Stimulated activated naive CD8-positive, alpha-beta T cell treated with anti-CD3 and anti-CD28 coated beads, Interleukin-15, Interleukin-2, amounts not matched to agents 100 ng/mL and 50 ng/mL, for 24 hours (primary cell): ENCODE measurements around the gene ARHGAP15.

Experiments
- H3K27ac Mint-ChIP-seq: one replicate; pipeline ENCODE4 v1.8.0; 2021; ENCODE audit warnings: mild to moderate bottlenecking, mixed read lengths
- H3K27me3 Mint-ChIP-seq: one replicate; pipeline ENCODE4 v1.8.0; 2021; ENCODE audit warnings: mixed read lengths
- H3K36me3 Mint-ChIP-seq: one replicate; pipeline ENCODE4 v1.8.0; 2021; ENCODE audit warnings: low read depth, mixed read lengths
- H3K4me1 Mint-ChIP-seq: one replicate; pipeline ENCODE4 v1.8.0; 2021; ENCODE audit warnings: low read depth, mixed read lengths
- H3K4me3 Mint-ChIP-seq: one replicate; pipeline ENCODE4 v1.8.0; 2021; ENCODE audit warnings: mild to moderate bottlenecking, mixed read lengths
- H3K9me3 Mint-ChIP-seq: one replicate; pipeline ENCODE4 v1.8.0; 2021; ENCODE audit warnings: mixed read lengths

ARHGAP15 gene

GRCh38 chr2:143696651-143697050 is 567.4 kb downstream of the ARHGAP15 start:
- peaks cover 42% of the 10 kb centered on the region for H3K4me1 Mint-ChIP-seq
- H3K27ac Mint-ChIP-seq: no peak overlapping the region
- no peak overlapping the region for H3K4me3 Mint-ChIP-seq
- H3K9me3 Mint-ChIP-seq: no peaks in the 10 kb centered on the region
- no peaks in the 10 kb centered on the region for H3K27me3 Mint-ChIP-seq
- H3K36me3 Mint-ChIP-seq: peaks cover 25% of the 10 kb centered on the region

GRCh38 chr2:143697744-143698143 is 568.5 kb downstream of the ARHGAP15 start:
- Mint-ChIP-seq H3K9me3 (peaks cover 2% of the 10 kb centered on the region), H3K4me3 (no peak overlapping the region), H3K27me3 (no peaks in the 10 kb centered on the region), H3K27ac (peak overlapping the region; percentile 90), H3K36me3 (peaks cover 21% of the 10 kb centered on the region), H3K4me1 (peaks cover 42% of the 10 kb centered on the region)

DNA sequence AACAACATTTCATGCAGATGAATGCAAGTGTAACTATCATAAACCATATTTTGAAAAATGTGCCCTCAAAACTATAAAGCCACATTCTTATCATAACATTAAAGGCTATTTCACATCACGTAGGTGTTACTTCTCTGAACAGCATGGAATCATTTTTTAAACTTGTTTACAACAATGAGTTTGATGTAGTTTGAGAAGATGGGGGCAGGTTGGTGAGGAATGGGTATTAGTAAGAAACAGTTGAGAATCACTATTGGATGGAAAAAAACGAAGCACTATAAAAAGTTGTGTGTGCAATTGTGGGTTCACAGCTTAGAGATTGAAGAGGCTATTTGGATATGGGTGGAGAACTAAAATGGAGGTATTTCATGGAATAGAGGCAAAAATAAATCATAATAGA is 569.1 kb downstream of the ARHGAP15 start:
- H3K9me3 Mint-ChIP-seq: peaks cover 4% of the 10 kb centered on the region
- H3K4me1 Mint-ChIP-seq: peaks cover 48% of the 10 kb centered on the region
- peak overlapping the region; percentile 90 for H3K27ac Mint-ChIP-seq
- no peaks in the 10 kb centered on the region for H3K27me3 Mint-ChIP-seq
- H3K4me3 Mint-ChIP-seq: peak overlapping the region; percentile 10
- peaks cover 23% of the 10 kb centered on the region for H3K36me3 Mint-ChIP-seq

GRCh38 chr2:143698888-143699570 is 569.8 kb downstream of the ARHGAP15 start:
- H3K9me3 Mint-ChIP-seq: peaks cover 4% of the 10 kb centered on the region
- H3K27ac Mint-ChIP-seq: peak overlapping the region; percentile 90
- H3K27me3 Mint-ChIP-seq: no peaks in the 10 kb centered on the region
- peaks cover 30% of the 10 kb centered on the region for H3K36me3 Mint-ChIP-seq
- H3K4me3 Mint-ChIP-seq: no peak overlapping the region
- H3K4me1 Mint-ChIP-seq: peaks cover 52% of the 10 kb centered on the region

DNA sequence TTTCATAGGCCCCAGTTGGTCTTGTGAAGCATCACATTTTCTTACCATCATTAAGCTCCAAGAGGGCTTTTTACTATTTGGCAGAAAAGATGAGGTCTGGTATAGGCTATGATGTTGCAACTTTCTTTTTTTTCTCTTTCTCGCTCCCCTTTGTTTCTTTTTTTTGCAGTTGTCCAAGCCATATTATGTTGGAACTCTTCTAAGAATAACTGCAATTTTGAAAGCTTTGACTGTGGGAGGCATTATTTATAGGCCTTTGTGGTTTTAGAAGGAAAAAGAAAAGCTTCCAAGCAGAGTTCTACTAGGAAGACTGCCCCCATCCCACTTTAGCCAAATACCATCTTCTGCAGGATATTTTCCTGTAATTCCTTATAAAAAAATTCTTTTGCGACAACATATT is 571.6 kb downstream of the ARHGAP15 start:
- no peak overlapping the region for H3K4me3 Mint-ChIP-seq
- H3K36me3 Mint-ChIP-seq: peaks cover 44% of the 10 kb centered on the region
- peaks cover 60% of the 10 kb centered on the region for H3K4me1 Mint-ChIP-seq
- peaks cover 4% of the 10 kb centered on the region for H3K9me3 Mint-ChIP-seq
- H3K27ac Mint-ChIP-seq: peak overlapping the region; percentile 29
- no peaks in the 10 kb centered on the region for H3K27me3 Mint-ChIP-seq

DNA sequence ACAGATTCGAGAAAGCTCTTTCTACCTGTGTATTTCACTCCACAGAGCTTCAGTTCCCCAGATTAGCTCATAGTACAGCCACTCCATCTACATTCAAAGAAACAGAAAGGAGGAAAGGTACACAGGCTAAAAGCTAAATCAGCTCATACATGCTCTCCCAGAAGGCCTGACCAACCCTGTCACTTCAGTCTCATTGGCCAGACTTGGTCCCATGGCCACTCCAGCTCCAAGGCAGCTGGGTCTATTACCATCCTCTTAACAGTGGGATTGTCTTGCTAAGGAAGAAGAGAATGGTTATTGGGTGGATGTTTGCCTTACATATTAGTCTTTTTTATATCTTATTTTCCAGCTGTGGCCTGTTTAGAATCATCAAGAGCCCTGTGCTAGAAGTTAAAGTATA is 572.6 kb downstream of the ARHGAP15 start:
- Mint-ChIP-seq H3K36me3 (peaks cover 50% of the 10 kb centered on the region), H3K27ac (no peak overlapping the region), H3K4me3 (no peak overlapping the region), H3K9me3 (peaks cover 4% of the 10 kb centered on the region), H3K4me1 (peaks cover 57% of the 10 kb centered on the region), H3K27me3 (no peaks in the 10 kb centered on the region)

DNA sequence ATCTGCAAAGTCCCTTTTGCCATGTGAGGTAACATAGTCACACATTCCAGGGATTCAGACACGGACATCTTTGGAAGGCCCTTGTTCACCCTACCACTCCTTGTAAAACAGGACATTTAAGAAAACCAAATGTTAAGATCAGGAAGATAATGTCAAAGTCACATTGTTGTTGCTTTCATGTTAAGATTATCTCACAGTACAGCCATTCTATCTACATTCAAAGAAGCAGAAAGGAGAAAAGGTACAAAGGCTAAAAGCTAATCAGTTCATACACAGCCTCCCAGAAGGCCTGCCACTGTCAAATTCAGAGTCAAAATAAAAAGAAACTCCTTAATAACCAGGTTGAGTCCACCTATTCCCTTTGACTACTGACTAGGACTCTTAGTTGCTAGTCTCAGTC is 573.7 kb downstream of the ARHGAP15 start:
- Mint-ChIP-seq H3K36me3 (peaks cover 61% of the 10 kb centered on the region), H3K27ac (no peak overlapping the region), H3K9me3 (peaks cover 11% of the 10 kb centered on the region), H3K4me1 (peaks cover 52% of the 10 kb centered on the region), H3K4me3 (no peak overlapping the region), H3K27me3 (no peaks in the 10 kb centered on the region)

- Mint-ChIP-seq H3K27me3 (no peaks in the 10 kb centered on the region), H3K36me3 (peaks cover 73% of the 10 kb centered on the region), H3K4me3 (no peak overlapping the region), H3K4me1 (peaks cover 36% of the 10 kb centered on the region), H3K9me3 (peaks cover 19% of the 10 kb centered on the region), H3K27ac (peak overlapping the region; percentile 59)
Observed at GRCh38 chr2:143704451-143705106, 575.4 kb downstream of the ARHGAP15 start.

- H3K27ac Mint-ChIP-seq: peak overlapping the region; percentile 33
- H3K9me3 Mint-ChIP-seq: peaks cover 25% of the 10 kb centered on the region
- peaks cover 76% of the 10 kb centered on the region for H3K36me3 Mint-ChIP-seq
- H3K4me1 Mint-ChIP-seq: peaks cover 30% of the 10 kb centered on the region
- no peaks in the 10 kb centered on the region for H3K27me3 Mint-ChIP-seq
- no peak overlapping the region for H3K4me3 Mint-ChIP-seq
Observed at GRCh38 chr2:143705108-143705707, 576.0 kb downstream of the ARHGAP15 start.

- H3K4me1 Mint-ChIP-seq: peaks cover 28% of the 10 kb centered on the region
- no peaks in the 10 kb centered on the region for H3K27me3 Mint-ChIP-seq
- no peak overlapping the region for H3K27ac Mint-ChIP-seq
- peaks cover 84% of the 10 kb centered on the region for H3K36me3 Mint-ChIP-seq
- H3K9me3 Mint-ChIP-seq: peaks cover 33% of the 10 kb centered on the region
- H3K4me3 Mint-ChIP-seq: no peak overlapping the region
Observed at GRCh38 chr2:143706354-143706753, 577.1 kb downstream of the ARHGAP15 start.

DNA sequence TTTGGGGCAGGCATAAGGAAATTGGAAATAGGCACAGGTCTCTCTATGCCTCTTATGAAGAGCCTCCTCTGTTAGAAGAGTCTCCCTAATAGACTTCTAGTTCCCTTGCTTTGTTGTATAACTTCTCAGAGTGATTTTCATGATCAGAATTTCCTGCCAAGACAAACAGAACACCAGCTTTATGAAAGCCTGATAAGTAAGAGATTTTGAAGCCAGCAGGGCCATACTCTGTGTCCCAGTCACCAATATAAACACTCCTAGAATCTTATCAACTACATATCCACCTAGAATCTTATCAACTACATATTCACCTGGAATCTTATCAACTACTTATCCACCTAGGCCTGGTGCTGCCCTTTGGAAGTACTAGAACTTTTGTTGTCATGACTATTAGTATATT is 579.5 kb downstream of the ARHGAP15 start:
- H3K4me3 Mint-ChIP-seq: no peak overlapping the region
- peaks cover 43% of the 10 kb centered on the region for H3K9me3 Mint-ChIP-seq
- H3K4me1 Mint-ChIP-seq: peaks cover 17% of the 10 kb centered on the region
- H3K27me3 Mint-ChIP-seq: no peaks in the 10 kb centered on the region
- H3K36me3 Mint-ChIP-seq: peaks cover 90% of the 10 kb centered on the region
- H3K27ac Mint-ChIP-seq: no peak overlapping the region

DNA sequence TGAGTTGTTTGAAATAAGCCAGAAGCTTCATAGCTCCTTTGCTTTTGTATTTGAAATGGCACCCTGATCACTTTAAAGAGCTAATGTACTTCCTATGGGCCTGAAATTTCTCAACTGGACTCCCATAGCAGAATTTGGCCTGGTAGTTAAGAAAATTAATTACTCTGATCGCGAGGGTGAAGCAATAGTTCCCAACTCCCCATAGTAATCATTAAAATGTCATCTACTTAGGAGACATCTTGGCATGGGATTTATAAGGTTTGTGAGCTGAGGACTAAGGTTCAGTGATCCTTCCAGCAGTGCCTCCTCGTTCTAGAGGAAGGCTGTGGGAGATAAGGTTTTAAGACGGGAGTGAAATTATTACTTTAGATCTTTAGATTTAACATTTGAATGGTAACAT is 581.0 kb downstream of the ARHGAP15 start:
- Mint-ChIP-seq H3K27ac (no peak overlapping the region), H3K4me1 (peaks cover 3% of the 10 kb centered on the region), H3K36me3 (peaks cover 86% of the 10 kb centered on the region), H3K9me3 (peaks cover 43% of the 10 kb centered on the region), H3K27me3 (no peaks in the 10 kb centered on the region), H3K4me3 (no peak overlapping the region)

DNA sequence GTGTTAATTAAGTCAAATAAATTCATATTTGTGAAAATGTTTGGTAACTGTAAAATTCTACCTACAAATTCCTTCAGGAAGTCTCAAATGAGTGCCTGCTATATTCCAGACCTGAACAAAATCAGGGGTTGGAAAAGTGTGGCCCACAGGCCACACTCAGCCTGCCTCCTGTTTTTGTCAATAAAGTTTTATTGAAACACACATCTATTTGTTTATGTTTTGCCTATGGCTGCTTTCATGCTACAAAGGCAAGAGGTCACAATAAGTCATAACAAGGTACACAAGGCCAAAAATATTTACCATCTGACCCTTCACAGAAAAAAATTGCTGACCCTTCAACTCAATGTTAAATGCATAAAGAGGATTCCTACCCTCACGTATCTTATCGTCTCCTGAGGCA is 581.7 kb downstream of the ARHGAP15 start:
- H3K9me3 Mint-ChIP-seq: peaks cover 43% of the 10 kb centered on the region
- no peak overlapping the region for H3K27ac Mint-ChIP-seq
- H3K36me3 Mint-ChIP-seq: peaks cover 82% of the 10 kb centered on the region
- H3K27me3 Mint-ChIP-seq: no peaks in the 10 kb centered on the region
- H3K4me1 Mint-ChIP-seq: peaks cover 4% of the 10 kb centered on the region
- H3K4me3 Mint-ChIP-seq: no peak overlapping the region

GRCh38 chr2:143716522-143716921 is 587.3 kb downstream of the ARHGAP15 start:
- Mint-ChIP-seq H3K27me3 (no peaks in the 10 kb centered on the region), H3K4me1 (peaks cover 12% of the 10 kb centered on the region), H3K36me3 (peaks cover 65% of the 10 kb centered on the region), H3K4me3 (no peak overlapping the region), H3K27ac (no peak overlapping the region), H3K9me3 (peaks cover 13% of the 10 kb centered on the region)

GRCh38 chr2:143717053-143717452 is 587.8 kb downstream of the ARHGAP15 start:
- H3K27ac Mint-ChIP-seq: no peak overlapping the region
- peaks cover 8% of the 10 kb centered on the region for H3K9me3 Mint-ChIP-seq

More at GRCh38 chr2:143717053-143717452, 587.8 kb downstream of the ARHGAP15 start:
- H3K4me1 Mint-ChIP-seq: peaks cover 12% of the 10 kb centered on the region
- no peaks in the 10 kb centered on the region for H3K27me3 Mint-ChIP-seq
- H3K36me3 Mint-ChIP-seq: peaks cover 60% of the 10 kb centered on the region
- no peak overlapping the region for H3K4me3 Mint-ChIP-seq
